SK-MEL-5 (cell line): Measurements from ENCODE around the gene RBM44. TPM values are rescaled to one million over a fixed set of nuclear protein-coding genes. Genes with fewer than 3 reads are reported as not detected.
A peak's percentile ranks its signal among the peaks of the same experiment; 100 is the strongest.

Source experiments
- DNase-seq: peaks from one replicate; pipeline ENCODE4 v3.0.0-alpha.2; 2016; ENCODE audit warnings: low read depth, low spot score
- in situ Hi-C: cut with HindIII; loops from 2 replicates; pipeline ENCODE4 v1.10.0; 2016; ENCODE audit warnings: low sequenced_read_pairs, high pct_unique_total_duplicates, low pct_unique_long_range_greater_than_20kb
- total RNA-seq: library from RNA; depleted of rRNA; stranded (reverse); fragments of >200 nt; shearing (Covaris generic); gene quantifications from 2 replicates; pipeline ENCODE4 v1.2.3, GENCODE V29; 2014

The RBM44 gene
- total RNA-seq, 1 experiment from 2014 or later: 0.29 TPM

DNA sequence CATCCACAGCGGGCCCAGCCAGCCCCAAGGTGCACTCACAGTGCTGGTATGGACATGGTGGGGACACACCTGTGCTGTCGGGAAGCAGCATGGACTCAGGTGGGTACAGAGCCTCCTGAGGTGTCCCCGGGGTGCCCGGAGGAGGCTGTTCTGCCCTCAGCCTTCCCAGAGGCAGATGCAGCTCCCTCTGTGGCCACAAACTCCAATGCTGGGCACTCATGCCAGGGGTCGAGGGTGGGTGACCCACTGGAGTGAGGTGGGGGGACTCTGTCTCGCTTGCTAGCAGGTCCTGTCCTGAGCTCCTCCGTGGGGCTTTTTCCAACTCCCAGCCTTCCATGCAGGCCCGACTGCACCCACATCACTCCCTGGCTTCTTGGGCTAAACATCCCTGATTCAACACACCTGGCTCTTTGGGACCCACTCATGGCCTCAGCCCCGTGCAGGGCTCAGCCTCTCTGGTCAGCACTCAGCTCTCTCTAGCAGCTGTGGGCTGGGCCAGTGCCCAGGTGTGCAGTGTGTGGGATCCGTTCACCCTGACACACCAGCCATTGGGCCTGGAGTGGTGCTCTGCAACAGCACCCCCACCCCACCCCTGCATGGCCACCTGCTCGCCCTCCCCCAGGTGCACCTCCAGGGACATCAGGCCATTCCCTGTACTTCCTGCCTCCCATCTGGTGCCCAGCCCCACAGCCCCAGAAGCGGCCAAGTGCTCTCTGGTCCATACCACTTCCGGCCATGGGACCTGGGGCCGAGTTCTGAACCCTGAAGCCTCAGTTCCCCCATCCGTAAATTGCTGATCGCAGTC, 76.9 kb downstream of the RBM44 start:
- in situ Hi-C loops: no loop called here
- no peak for DNase-seq

DNA sequence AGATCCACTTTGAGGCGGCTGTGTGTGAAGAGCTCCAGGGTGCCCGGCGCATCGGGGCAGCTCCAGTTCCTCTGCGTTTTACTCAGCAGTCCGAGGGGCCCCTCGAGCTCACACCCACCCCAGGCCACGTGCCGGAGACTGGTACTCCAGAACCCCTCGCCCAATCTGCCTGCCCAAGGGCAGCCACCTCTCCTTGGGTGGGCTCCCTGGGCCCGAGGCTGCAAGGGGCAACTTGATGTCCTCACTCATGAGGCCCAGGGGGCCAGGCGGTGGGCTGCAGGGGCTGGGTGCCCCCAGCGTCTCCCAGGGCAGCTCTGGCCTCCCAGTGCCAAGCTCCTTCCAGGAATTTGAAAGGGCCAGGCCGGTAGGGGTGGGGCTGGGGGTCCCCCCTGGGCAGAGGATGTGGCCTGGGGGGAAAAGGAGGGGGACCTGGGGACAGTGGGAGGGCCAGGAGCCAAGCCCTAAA, 77.5 kb downstream of the RBM44 start:
- in situ Hi-C loops: no loop called here
- DNase-seq: no peak

- in situ Hi-C loops: no loop called here
- DNase-seq: no peak
These were observed 78.0 kb downstream of the RBM44 start for GRCh38 chr2:237876532-237876931.

DNA sequence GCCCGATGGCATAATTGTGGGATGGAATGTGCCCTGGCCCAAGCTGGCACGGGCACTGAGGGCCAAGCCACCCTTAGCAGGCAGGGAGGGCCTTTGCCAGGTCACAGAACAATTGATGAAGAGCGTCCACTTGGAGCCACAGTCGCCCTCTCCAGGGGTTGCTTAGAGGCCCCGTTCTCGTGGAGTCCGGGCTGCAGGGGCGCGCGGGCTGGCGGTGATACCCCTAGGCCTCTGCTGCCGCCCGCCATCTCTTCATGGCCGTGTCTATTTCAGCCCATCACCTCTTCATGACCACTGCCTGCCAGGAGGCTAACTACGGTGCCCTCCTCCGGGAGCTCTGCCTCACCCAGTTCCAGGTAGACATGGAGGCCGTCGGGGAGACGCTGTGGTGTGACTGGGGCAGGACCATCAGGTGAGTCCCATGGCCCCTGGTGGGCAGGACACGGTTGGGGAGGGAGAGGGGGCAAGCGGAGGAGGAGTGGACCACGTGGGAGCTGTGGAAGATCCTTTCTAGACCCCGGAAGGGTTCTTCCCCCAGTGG, 78.4 kb downstream of the RBM44 start:
- DNase-seq: no peak
- in situ Hi-C loops: no loop called here

- in situ Hi-C loops: no loop called here
- no peak for DNase-seq
These were observed 79.2 kb downstream of the RBM44 start for GRCh38 chr2:237877576-237878307.

DNA sequence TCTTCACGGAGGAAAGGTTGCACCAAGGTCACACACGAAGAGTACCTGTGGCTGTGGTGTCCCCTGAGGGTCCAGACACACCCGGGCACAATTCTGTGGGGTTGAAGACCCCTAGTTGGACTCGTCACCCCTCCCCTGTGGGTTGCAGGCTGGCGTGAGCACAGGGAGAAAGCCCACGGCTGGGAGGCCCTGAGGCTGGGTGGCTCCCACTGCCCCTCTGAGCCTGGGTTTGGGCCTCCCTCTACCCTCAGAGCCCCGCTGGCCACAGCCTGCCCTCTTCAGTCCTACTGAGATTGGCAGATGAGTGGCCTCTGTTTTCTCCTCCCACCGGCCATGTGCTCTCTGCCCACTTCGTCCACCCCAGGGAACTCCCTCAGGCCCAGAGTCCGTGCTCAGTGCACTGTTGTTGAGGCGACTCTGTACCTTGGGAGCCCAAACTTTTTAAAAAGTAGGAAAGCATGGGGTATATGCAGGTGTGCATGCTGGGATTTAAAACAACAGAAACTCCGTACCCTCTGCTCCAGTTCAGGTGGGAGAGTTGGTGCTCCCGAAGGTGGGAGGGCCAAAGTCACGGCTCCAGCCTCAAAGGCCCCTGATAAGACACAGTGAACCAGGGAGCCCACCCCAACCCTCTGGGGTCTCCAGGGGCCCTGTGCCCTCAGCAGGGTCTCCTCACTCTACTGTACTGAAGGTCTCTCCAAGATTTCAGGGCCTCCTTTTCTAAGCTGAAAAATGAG, 79.9 kb downstream of the RBM44 start:
- DNase-seq: no peak
- in situ Hi-C loops: no loop called here

DNA sequence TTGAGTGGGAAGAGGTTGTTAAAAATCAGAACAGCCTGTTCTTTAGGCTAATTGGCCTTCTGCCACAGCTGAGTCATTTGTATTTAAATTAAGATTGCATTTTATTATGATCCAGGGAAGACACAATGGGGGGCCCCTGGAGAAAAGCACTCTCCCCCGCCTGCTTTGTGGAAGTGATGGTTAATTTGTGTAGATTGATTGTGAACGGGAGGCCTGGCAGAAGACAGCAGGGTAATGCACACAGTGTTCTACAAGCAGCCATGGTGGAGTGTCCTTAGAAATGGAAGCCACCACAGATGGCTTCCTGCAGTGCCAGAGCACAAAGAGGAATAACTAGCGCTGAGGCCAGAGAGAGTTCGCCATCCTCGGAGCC, 80.5 kb downstream of the RBM44 start:
- in situ Hi-C loops: no loop called here
- no peak for DNase-seq

DNA sequence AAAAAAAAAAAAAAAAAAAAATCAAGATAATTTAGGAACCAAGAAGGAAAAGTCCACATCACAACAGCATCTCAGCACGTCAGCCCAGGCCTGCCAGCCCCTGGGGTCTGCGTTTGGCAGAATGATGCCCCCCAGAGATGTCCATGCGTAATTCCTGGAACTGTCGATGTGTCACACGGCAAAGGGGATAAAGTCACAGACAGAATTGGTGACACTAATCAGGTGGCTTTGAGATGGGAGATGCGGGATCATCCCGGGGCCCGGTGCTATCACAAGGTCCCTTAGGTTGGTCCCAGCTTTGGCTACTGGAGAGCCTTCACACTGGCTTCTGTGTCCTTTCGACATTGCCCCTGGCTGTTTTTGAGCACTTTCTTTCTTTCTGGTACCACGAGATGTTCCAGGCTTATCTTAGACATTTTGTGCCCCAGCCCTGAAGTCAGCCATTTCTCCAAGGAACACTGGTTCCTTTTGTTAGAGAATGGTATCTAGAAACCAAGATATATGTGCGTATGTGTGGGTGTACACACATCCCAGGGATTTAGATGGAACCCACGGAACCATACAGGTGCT, 81.5 kb downstream of the RBM44 start:
- in situ Hi-C loops: no loop called here
- peak; percentile 96 for DNase-seq

DNA sequence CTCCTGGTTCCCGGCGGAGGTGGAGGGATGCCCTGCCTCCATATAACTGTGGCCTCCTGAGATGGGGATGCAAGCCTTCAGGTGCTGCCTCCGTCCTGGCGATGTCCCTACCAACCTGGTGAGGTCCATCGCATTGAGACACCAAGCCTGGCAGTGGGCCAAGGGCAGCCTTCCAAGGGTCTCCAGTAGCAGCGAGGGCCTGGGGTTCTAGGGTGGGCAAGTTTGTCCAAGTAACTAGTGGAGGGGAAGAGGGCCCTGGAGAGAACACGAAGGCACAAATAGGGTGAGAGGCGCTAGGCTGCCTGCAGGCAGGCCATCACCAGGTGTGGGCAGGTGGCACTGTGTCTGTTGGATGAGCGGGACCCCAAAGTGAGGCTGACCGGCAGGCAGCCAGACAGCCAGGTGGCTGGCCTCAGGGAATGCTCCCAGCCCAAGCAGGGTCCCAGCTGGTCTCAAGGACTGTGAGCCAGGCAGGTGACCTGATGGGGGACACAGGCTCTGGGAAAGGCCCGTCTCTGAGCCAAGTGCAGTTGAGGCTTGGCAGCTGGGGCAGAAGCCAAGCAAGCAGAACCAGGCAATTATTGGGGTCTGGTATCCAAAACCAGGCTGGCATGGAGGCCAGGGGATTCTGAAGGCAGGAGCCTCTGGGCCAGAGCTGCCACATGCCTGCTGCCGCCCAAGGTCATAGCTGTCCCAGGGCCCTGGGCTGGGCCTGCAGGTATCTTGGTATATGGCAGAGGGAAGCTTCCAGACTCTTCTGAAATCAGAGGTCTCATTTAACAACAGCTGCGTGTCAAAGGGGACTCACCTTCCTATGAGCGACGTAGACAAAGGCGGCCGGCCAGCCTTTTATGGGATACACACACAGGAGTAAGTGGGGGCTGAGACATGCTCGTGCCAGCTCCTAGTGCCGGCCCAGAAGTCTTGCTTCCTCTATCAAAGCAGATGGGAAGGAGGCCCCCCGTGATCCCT, 84.2 kb downstream of the RBM44 start:
- DNase-seq: no peak
- in situ Hi-C loops: no loop called here

GRCh38 chr2:237883951-237884446, 85.4 kb downstream of the RBM44 start:
- in situ Hi-C loops: no loop called here
- no peak for DNase-seq

GRCh38 chr2:237884681-237885080, 86.1 kb downstream of the RBM44 start:
- in situ Hi-C loops: no loop called here
- DNase-seq: no peak

DNA sequence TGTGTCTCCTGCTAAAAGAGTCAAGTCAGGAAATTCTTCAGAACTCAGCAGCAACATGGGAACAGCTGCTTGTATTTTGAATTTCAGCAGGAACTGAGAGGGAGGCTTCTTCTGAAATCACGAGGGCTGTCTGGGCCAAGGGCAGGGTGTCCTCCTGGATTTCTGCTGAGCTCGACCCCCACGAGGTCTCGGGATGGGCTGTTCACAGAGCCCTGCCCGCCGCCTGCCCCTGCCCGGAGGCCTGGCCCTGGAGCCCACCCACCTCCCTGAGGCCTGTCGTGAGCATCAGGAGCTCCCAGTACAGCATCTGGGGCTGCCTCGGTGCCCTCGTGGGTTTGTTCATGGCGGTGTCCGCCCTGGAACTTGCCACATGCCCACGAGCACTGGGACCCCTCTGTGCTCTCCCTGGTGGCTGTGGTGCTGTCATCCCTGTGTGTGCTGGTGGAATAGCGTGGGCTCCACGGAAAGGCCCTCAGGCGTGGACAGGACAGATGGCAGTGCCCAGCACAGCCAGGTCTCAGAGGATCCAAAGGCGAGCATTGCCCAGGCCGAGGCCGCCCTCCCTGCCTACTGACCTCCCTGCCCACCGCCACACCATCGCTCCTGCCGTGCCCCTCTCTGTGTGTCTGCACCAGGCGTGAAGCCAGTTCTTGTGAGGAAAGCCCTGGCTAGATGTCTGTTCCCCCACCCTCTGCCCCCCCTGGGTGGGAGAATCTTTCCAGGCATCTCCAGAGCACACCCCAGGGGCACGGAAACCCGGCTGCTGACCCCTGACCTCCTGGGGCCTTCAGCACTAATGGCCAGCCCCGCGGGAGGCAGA, 86.7 kb downstream of the RBM44 start:
- no peak for DNase-seq
- in situ Hi-C loops: no loop called here

- in situ Hi-C loops: no loop called here
- DNase-seq: no peak
These were observed 87.5 kb downstream of the RBM44 start for GRCh38 chr2:237885931-237886684.

GRCh38 chr2:237886685-237887481, 88.3 kb downstream of the RBM44 start:
- DNase-seq: no peak
- in situ Hi-C loops: no loop called here

DNA sequence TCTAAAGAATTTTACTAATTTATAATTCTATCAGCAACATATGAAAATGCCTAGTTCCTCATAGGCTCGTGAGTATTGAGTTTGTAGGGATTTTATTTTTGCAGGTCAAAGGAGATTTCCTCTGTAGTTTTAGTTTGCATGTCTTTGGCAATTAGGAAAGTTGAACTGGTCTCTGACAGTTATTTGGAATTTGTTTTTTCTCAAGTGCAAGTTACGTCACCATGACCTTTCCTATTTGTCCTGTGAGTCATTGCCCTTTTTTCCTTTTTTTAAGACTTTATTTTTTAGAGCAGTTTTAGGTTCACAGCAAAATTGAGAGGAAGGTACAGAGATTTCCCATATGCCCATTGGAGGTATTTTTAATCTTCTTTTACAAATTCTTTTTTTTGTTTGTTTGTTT, 89.8 kb downstream of the RBM44 start:
- in situ Hi-C loops: no loop called here
- no peak for DNase-seq
